IMR-90 (cell line): ENCODE measurements around the gene IL1RAPL1. TPM values are rescaled to one million over a fixed set of nuclear protein-coding genes. Genes with fewer than 3 reads are reported as not detected.

Experiments
- ATAC-seq: fragments of 200-7000 bp; cut with Tn5 transposase; 2 replicates; pipeline ENCODE4 v1.9.1; 2020; ENCODE audit warnings: low read depth, mild to moderate bottlenecking, moderate library complexity
- BruUV-seq: library from RNA; stranded (reverse); fragments of 400-500 nt; replicated peaks from 2 replicates; lab custom pipeline; 2021; lab: Mats Ljungman, UMichigan
- CTCF ChIA-PET: fragments of 300-600 bp; formaldehyde crosslinking; extraction: SDS; loops from one replicate; lab custom pipeline; 2021; ENCODE audit warnings: antibody characterized with exemption; lab: Yijun Ruan, JAX
- POLR2A ChIA-PET: fragments of 300-600 bp; sonication (Branson Sonifier 250); formaldehyde crosslinking; loops from one replicate; lab custom pipeline; 2022; ENCODE audit warnings: antibody characterized with exemption; ENCODE audit not compliant: unreplicated experiment; lab: Charles Lee
- DNase-seq: peaks from one replicate; pipeline ENCODE4 v3.0.0; 2013
- H2AFZ ChIP-seq: replicated peaks from 2 replicates; pipeline ENCODE3; 2013; ENCODE audit warnings: low read length, mild to moderate bottlenecking; ENCODE audit not compliant: poor library complexity
- H2AK5ac ChIP-seq: 2 replicates; pipeline ENCODE4 v1.6.1; 2013; ENCODE audit warnings: low read depth, low read length, inconsistent platforms
- H2AK9ac ChIP-seq: replicated peaks from 2 replicates; pipeline ENCODE3; 2013; ENCODE audit warnings: mild to moderate bottlenecking, low read depth, low read length, moderate library complexity; ENCODE audit not compliant: poor library complexity
- H2BK120ac ChIP-seq: 2 replicates; pipeline ENCODE4 v1.6.1; 2013; ENCODE audit warnings: low read depth, low read length, inconsistent platforms
- H2BK15ac ChIP-seq: 3 replicates; pipeline ENCODE4 v1.6.1; 2013; ENCODE audit warnings: low read depth, low read length, inconsistent platforms
- H2BK20ac ChIP-seq: 2 replicates; pipeline ENCODE4 v1.6.1; 2013; ENCODE audit warnings: low read depth, mild to moderate bottlenecking, inconsistent platforms, low read length, moderate library complexity
- H2BK5ac ChIP-seq: 2 replicates; pipeline ENCODE4 v1.6.1; 2013; ENCODE audit warnings: mild to moderate bottlenecking, low read depth, low read length, inconsistent platforms; ENCODE audit not compliant: poor library complexity, severe bottlenecking
- H3K14ac ChIP-seq: replicated peaks from 2 replicates; pipeline ENCODE4 v1.6.1; 2013; ENCODE audit warnings: low read depth, low read length, inconsistent platforms
- H3K18ac ChIP-seq: 2 replicates; pipeline ENCODE4 v1.6.1; 2013; ENCODE audit warnings: low read depth, low read length, control low read depth
- H3K23ac ChIP-seq: 2 replicates; pipeline ENCODE4 v1.6.1; 2013; ENCODE audit warnings: low read depth, low read length, inconsistent platforms
- H3K27ac ChIP-seq: 2 replicates; pipeline ENCODE4 v1.5.1; 2013; ENCODE audit warnings: mild to moderate bottlenecking, control low read depth, low read length; ENCODE audit not compliant: insufficient read depth
- H3K27me3 ChIP-seq: 2 replicates; pipeline ENCODE4 v1.6.1; 2013; ENCODE audit warnings: low read length; ENCODE audit not compliant: control insufficient read depth, insufficient read depth
- H3K36me3 ChIP-seq: 2 replicates; pipeline ENCODE4 v1.6.1; 2013; ENCODE audit warnings: low read length, mixed read lengths; ENCODE audit not compliant: control insufficient read depth, insufficient read depth
- H3K4ac ChIP-seq: 2 replicates; pipeline ENCODE4 v1.6.1; 2013; ENCODE audit warnings: low read depth, low read length, inconsistent platforms
- H3K4me1 ChIP-seq: 2 replicates; pipeline ENCODE4 v1.6.1; 2013; ENCODE audit warnings: low read length, mixed read lengths; ENCODE audit not compliant: control insufficient read depth, insufficient read depth
- H3K4me2 ChIP-seq: 2 replicates; pipeline ENCODE4 v1.6.1; 2013; ENCODE audit warnings: low read depth, mild to moderate bottlenecking, control low read depth, low read length, moderate library complexity
- H3K4me3 ChIP-seq: 2 replicates; pipeline ENCODE4 v1.5.1; 2013; ENCODE audit warnings: low read depth, mild to moderate bottlenecking, control low read depth, low read length, moderate library complexity; ENCODE audit not compliant: insufficient read depth
- H3K56ac ChIP-seq: 2 replicates; pipeline ENCODE4 v1.6.1; 2013; ENCODE audit warnings: low read length, inconsistent platforms; ENCODE audit not compliant: insufficient read depth; ENCODE audit errors: extremely low read depth
- H3K79me1 ChIP-seq, 2 experiments: 2 replicates each; pipeline ENCODE4 v1.6.1; 2013; ENCODE audit warnings: low read length in 2 of 2, inconsistent platforms in 1 of 2, low read depth in 1 of 2
- H3K9ac ChIP-seq: 2 replicates; pipeline ENCODE4 v1.6.1; 2013; ENCODE audit warnings: low read depth, low read length, control low read depth
- H3K9me1 ChIP-seq: 2 replicates; pipeline ENCODE4 v1.6.1; 2013; ENCODE audit warnings: low read length, inconsistent platforms; ENCODE audit not compliant: insufficient read depth
- H3K9me3 ChIP-seq: 2 replicates; pipeline ENCODE4 v1.6.1; 2013; ENCODE audit warnings: low read length; ENCODE audit not compliant: control insufficient read depth, insufficient read depth
- H4K20me1 ChIP-seq: 2 replicates; pipeline ENCODE4 v1.6.1; 2013; ENCODE audit warnings: low read length, inconsistent platforms; ENCODE audit not compliant: insufficient read depth
- H4K5ac ChIP-seq: 2 replicates; pipeline ENCODE4 v1.6.1; 2013; ENCODE audit warnings: mild to moderate bottlenecking, low read depth, low read length, control low read depth
- H4K8ac ChIP-seq, 2 experiments: 2 replicates each; pipeline ENCODE4 v1.6.1; 2013; ENCODE audit warnings: low read depth in 2 of 2, low read length in 2 of 2, control low read depth in 1 of 2, inconsistent platforms in 1 of 2
- H4K91ac ChIP-seq: 2 replicates; pipeline ENCODE4 v1.6.1; 2013; ENCODE audit warnings: low read depth, low read length, inconsistent platforms; ENCODE audit not compliant: insufficient read depth
- BHLHE40 ChIP-seq: fragments of 150-350 bp; IDR thresholded peaks from 2 replicates; pipeline ENCODE4 v1.6.1; 2016; ENCODE audit warnings: mild to moderate bottlenecking, low read depth, low read length
- CEBPB ChIP-seq: IDR thresholded peaks from 2 replicates; pipeline ENCODE4 v1.6.1; 2012; ENCODE audit warnings: low read depth, low read length, improper control_type of control experiment
- CHD1 ChIP-seq: IDR thresholded peaks from 2 replicates; pipeline ENCODE4 v1.6.1; 2012; ENCODE audit warnings: low read depth, low read length, improper control_type of control experiment
- CTCF ChIP-seq: conservative IDR thresholded peaks from 2 replicates; pipeline ENCODE4 v1.5.1; 2012; ENCODE audit warnings: mild to moderate bottlenecking, low read depth, low read length, improper control_type of control experiment
- FOS ChIP-seq: fragments of 150-350 bp; IDR thresholded peaks from 2 replicates; pipeline ENCODE4 v1.6.1; 2016; ENCODE audit warnings: low read depth, low read length
- MAFK ChIP-seq: IDR thresholded peaks from 2 replicates; pipeline ENCODE4 v1.6.1; 2012; ENCODE audit warnings: low read depth, low read length, improper control_type of control experiment
- MAZ ChIP-seq: IDR thresholded peaks from 2 replicates; pipeline ENCODE4 v1.6.1; 2012; ENCODE audit warnings: low read depth, mild to moderate bottlenecking, low read length, improper control_type of control experiment, moderate library complexity, borderline replicate concordance
- MXI1 ChIP-seq: IDR thresholded peaks from 2 replicates; pipeline ENCODE4 v1.6.1; 2012; ENCODE audit warnings: low read depth, mild to moderate bottlenecking, low read length, moderate library complexity, borderline replicate concordance
- NFE2L2 ChIP-seq: fragments of 150-350 bp; IDR thresholded peaks from 2 replicates; pipeline ENCODE4 v1.6.1; 2016; ENCODE audit warnings: low read depth, mild to moderate bottlenecking, low read length
- POLR2A ChIP-seq: IDR thresholded peaks from 2 replicates; pipeline ENCODE4 v1.6.1; 2012; ENCODE audit warnings: mild to moderate bottlenecking, low read depth, low read length
- RAD21 ChIP-seq: IDR thresholded peaks from 2 replicates; pipeline ENCODE4 v1.6.1; 2012; ENCODE audit warnings: low read length, improper control_type of control experiment
- RCOR1 ChIP-seq: IDR thresholded peaks from 2 replicates; pipeline ENCODE4 v1.6.1; 2012; ENCODE audit warnings: mild to moderate bottlenecking, low read length, improper control_type of control experiment; ENCODE audit not compliant: insufficient replicate concordance
- RFX5 ChIP-seq: IDR thresholded peaks from 2 replicates; pipeline ENCODE4 v1.8.0; 2012; ENCODE audit warnings: low read depth, mild to moderate bottlenecking, low read length, moderate library complexity
- SMC3 ChIP-seq: fragments of 150-350 bp; IDR thresholded peaks from 2 replicates; pipeline ENCODE4 v1.6.1; 2016; ENCODE audit warnings: low read depth, mild to moderate bottlenecking, antibody characterized with exemption, low read length, moderate library complexity
- USF2 ChIP-seq: fragments of 150-350 bp; IDR thresholded peaks from 2 replicates; pipeline ENCODE4 v1.6.1; 2017; ENCODE audit warnings: mild to moderate bottlenecking, antibody characterized with exemption, low read length, low read depth
- WGBS, 2 experiments: methylation state at CpG; one replicate each; pipeline versions ENCODE4 v1.1.5 to v1.1.7; 2013; ENCODE audit warnings: missing lambda C conversion rate in 2 of 2; ENCODE audit not compliant: insufficient read length in 1 of 2; ENCODE audit errors: extremely low coverage in 2 of 2; 5-methylcytosine and 5-hydroxymethylcytosine counted together
- dilution Hi-C: fragments of 300-500 bp; cut with HindIII; formaldehyde crosslinking; loops from one replicate; pipeline ENCODE4 v1.14.3; 2018; ENCODE audit warnings: low sequenced_read_pairs; ENCODE audit not compliant: unreplicated experiment
- in situ Hi-C: fragments of 300-500 bp; cut with MboI; formaldehyde crosslinking; loops from 3 replicates; pipeline ENCODE4 v1.14.3; 2019; ENCODE audit warnings: low sequenced_read_pairs, inconsistent platforms, mixed read lengths
- intact Hi-C: fragments of 100-400 bp; cut with micrococcal nuclease; formaldehyde crosslinking; loops from 2 replicates; pipeline ENCODE4 v1.10.0; 2022
- polyA plus RNA-seq, 3 experiments: library from polyadenylated mRNA; depleted of rRNA; stranded (reverse); fragments of >200 nt; gene quantifications; 2 replicates each; pipeline ENCODE4 v1.2.3, GENCODE V29; 2012; ENCODE audit warnings: low replicate concordance in 1 of 3
- total RNA-seq: library from RNA; depleted of rRNA; stranded (reverse); fragments of >200 nt; gene quantifications from 2 replicates; pipeline ENCODE4 v1.2.3, GENCODE V29; 2012
- TF ChIP-seq, protein P1 (sequence below): fragments of 150-350 bp; IDR thresholded peaks from 2 replicates; pipeline ENCODE4 v1.6.1; 2016; ENCODE audit warnings: low read depth, mild to moderate bottlenecking, low read length, moderate library complexity, borderline replicate concordance

The IL1RAPL1 gene
- total and polyA plus RNA-seq, 2 of the 4 experiments (the other 2 are of a cell fraction) = 1.5 to 9.0 TPM

GRCh38 chrX:28752330-28752729 lies 165.1 kb downstream of the IL1RAPL1 start:
- Histone ChIP-seq H3K4ac (no peak overlapping the region), H2AK5ac (no peak overlapping the region), H2BK5ac (no peak overlapping the region), H3K4me2 (no peak overlapping the region), H3K79me1 (no peaks in the 10 kb centered on the region), H3K27me3 (no peaks in the 10 kb centered on the region), H3K9ac (no peak overlapping the region), H3K36me3 (no peaks in the 10 kb centered on the region), H2AK9ac (no peak overlapping the region), H4K8ac (no peak overlapping the region), H3K23ac (no peak overlapping the region), H3K14ac (no peak overlapping the region), H4K91ac (no peak overlapping the region), H4K5ac (no peak overlapping the region), H3K27ac (no peak overlapping the region), H3K9me3 (no peaks in the 10 kb centered on the region), H2BK15ac (no peak overlapping the region), H3K56ac (no peak overlapping the region), H3K4me3 (no peak overlapping the region), H4K20me1 (no peaks in the 10 kb centered on the region), H3K4me1 (no peaks in the 10 kb centered on the region), H3K9me1 (no peaks in the 10 kb centered on the region), H2BK20ac (no peak overlapping the region), H3K18ac (no peak overlapping the region), H2AFZ (no peak overlapping the region), H2BK120ac (no peak overlapping the region)
- TF ChIP-seq CTCF (no peak), USF2 (no peak), BHLHE40 (no peak), CHD1 (no peak), RCOR1 (no peak), SMC3 (no peak), RAD21 (no peak), RFX5 (no peak), NFE2L2 (no peak), MXI1 (no peak), MAFK (no peak), POLR2A (no peak), MAZ (no peak), CEBPB (no peak), FOS (no peak)
- TF ChIP-seq, protein P1, sequence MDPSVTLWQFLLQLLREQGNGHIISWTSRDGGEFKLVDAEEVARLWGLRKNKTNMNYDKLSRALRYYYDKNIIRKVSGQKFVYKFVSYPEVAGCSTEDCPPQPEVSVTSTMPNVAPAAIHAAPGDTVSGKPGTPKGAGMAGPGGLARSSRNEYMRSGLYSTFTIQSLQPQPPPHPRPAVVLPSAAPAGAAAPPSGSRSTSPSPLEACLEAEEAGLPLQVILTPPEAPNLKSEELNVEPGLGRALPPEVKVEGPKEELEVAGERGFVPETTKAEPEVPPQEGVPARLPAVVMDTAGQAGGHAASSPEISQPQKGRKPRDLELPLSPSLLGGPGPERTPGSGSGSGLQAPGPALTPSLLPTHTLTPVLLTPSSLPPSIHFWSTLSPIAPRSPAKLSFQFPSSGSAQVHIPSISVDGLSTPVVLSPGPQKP = no peak
- in situ Hi-C loops (no loop called here), dilution Hi-C loops (no loop called here), intact Hi-C loops (no loop called here)
- no TSS peak for BruUV-seq
- POLR2A ChIA-PET = no interaction called here
- CTCF ChIA-PET = no interaction called here
- no peak for ATAC-seq
- no CpG with 5 or more reads among the region's 2 CpGs for WGBS, 2 experiments
- DNase-seq = no peak
